GM19193 (cell line): ENCODE measurements around the gene VSIG8.

Experiments used
- POLR2A ChIP-seq: IDR thresholded peaks from 4 replicates; pipeline ENCODE4 v1.6.1; 2011; ENCODE audit not compliant: insufficient read depth, insufficient read length; ENCODE audit errors: extremely low read depth

The VSIG8 gene

DNA sequence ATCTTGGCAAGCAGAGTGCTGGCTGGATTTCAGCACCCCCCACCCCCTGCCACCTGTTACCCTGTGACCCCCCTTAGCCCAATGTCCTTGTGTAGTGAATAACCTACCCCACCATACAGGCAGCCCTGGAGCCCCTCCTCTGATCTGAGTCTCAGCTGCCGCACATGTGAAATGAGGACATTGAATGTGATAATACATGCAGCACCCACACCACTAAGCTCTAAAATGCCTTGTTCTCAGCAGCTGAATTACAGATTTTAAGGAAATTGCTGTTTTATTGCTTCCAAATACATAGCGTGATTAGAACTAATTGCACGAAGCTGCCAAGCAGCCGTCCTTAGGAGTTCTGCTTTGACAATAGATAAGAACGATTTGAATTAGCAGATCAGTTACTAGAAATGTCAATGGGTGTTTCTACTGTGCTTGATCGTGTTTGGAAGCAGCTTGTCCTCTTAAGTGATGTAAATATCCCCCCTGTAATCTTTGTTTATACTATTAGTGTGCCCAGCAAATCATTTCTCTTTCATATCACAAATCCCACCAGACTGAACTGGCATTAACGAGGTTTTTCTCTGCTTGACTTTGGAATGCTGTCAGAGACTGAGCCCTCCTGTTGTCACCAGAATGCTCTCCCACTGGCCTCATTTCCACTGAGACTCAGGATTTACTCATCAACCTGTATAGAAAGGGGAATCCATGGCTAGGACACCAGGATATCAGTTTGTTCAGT, 30.9 kb downstream of the VSIG8 start:
- TF ChIP-seq POLR2A: no peak

DNA sequence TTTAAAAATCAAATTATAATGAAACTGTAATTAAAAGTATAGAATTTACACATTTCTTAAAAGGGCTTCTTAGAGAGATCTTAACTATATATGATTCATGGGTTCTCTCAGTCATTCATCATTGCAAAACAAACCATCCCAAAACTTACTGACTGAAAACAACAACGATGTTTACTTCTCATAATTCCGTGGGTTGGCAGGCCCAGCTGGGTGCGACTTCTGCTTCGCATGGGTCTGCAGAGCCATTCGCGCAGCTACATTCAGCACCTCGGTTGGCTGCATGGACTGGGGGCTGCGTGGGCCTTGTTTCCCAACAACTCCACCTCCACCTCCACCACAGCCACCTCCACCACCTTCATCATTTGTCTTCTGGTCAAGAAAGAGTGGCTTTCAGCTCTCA, 31.7 kb downstream of the VSIG8 start:
- TF ChIP-seq POLR2A: no peak

DNA sequence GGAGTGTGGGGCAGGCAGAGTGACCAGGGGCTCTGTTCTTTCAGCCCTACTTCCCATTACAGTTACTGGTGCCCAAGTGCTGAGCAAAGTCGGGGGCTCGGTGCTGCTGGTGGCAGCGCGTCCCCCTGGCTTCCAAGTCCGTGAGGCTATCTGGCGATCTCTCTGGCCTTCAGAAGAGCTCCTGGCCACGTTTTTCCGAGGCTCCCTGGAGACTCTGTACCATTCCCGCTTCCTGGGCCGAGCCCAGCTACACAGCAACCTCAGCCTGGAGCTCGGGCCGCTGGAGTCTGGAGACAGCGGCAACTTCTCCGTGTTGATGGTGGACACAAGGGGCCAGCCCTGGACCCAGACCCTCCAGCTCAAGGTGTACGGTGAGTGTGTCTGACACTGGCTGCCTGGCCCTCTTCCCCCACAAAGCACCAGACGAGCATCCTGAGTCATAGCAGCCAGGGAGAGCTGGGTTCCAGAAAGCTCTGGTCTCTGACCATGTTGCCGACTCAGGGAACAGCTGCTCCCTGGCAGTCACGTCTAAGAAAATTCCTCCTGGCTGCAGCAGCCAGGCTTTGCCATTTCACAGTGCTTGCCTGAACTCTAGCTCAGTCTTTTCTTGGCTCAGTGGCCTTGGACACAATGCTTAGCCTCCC, 32.5 kb downstream of the VSIG8 start:
- no peak for TF ChIP-seq POLR2A

DNA sequence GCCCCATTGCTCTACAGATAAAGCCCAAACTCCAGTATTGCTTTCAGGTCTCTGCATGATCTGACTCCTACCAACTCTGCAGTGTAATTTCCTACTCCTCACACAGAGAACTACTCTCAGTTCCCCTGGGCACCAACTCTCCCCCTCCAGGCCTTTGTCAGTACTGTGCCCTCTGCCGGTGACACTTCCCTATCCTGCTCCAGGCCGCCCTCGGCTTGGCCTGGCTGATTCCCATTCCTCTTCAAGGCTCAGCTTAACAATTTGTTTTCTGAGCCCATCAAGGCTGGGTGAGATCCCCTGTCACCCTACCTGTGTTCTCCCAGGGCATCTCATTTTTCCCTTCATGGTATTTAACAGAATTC, 33.2 kb downstream of the VSIG8 start:
- TF ChIP-seq POLR2A: no peak

DNA sequence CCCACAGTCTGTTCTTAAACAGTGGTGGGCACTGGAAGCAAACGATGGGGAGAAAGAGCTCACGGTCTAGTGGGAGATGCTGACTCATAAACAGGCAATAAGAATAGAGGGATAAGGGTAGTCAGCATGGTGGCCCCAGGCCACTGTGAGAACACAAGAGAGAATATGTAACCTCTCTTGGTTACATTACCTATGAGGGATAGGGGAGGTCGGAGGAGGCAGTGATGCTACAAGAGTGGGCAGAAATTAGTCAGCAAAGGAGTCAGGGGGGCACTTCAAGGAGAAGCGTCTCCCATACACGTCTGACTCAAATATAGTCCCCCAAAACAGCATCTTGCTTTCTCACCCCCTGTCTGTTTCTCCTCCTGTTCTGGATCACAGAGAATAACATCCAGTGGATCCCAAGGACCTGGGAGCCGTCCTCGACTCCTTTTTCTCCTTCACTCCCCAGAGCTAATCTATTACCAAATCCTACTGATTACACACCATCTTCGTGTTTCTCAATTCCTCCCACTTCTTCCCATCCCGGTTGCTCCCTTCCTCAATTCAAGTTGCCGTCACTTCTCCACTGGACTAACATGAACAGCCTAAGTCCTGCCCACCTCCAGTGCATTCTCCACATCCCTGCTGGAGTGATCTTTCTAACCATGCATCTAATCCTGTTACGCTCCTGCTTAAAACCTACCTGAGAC, 33.7 kb downstream of the VSIG8 start:
- no peak for TF ChIP-seq POLR2A

DNA sequence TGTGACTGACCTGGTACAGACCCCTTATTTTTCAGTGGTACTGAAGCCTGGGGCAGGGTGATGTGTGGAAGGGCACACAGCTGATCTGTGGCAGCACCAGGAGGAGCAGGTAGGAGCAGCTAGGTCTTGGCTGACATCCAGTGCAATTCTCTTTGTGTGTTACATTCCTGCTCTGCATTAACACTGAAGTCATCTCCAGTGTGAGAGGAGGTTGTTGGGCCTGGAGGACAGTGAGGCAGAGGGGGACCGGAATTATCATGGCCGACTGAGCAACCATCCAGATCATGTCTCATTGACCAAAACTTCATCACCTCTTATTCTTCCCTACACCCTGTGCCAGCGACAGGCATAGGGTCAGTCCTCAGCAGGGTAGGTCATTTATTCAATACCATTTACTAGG, 34.3 kb downstream of the VSIG8 start:
- no peak for TF ChIP-seq POLR2A

DNA sequence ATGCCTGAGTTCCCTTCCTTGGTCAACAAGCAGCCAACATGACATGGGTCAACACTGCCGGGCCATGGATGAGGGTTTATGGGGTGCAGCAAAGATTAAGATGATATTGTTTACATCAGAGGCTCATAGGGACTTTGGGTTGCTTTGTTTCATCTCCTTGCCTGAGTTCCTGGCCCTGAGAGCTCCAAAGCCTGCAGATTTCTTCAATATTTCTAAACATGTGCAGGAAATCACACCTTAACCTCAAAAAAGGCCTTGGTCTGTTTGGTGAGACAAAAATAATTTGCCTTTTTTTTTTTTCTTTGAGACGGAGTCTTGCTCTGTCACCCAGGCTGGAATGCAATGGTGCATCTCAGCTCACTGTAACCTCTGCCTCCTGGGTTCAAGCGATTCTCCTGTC, 34.9 kb downstream of the VSIG8 start:
- no peak for TF ChIP-seq POLR2A

DNA sequence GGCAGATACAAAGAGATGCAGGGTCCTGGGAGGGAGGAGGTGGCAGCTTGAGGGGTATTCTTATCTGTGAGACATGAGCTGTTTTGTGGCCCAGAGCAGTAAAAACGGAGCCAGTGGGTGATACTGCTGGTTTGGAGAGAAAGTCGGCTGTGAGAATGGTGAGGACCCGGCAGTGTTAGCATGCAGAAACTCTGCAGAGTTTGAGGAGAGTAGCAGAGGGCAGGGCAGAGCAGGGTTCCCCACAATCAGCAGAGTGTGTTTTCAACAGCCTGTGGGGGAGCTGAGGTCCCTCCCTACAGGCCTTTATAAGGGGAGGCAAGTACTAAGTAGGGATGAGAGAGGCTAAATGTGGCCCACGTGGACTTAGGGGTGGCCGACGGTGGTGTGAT, 35.4 kb downstream of the VSIG8 start:
- TF ChIP-seq POLR2A: no peak

DNA sequence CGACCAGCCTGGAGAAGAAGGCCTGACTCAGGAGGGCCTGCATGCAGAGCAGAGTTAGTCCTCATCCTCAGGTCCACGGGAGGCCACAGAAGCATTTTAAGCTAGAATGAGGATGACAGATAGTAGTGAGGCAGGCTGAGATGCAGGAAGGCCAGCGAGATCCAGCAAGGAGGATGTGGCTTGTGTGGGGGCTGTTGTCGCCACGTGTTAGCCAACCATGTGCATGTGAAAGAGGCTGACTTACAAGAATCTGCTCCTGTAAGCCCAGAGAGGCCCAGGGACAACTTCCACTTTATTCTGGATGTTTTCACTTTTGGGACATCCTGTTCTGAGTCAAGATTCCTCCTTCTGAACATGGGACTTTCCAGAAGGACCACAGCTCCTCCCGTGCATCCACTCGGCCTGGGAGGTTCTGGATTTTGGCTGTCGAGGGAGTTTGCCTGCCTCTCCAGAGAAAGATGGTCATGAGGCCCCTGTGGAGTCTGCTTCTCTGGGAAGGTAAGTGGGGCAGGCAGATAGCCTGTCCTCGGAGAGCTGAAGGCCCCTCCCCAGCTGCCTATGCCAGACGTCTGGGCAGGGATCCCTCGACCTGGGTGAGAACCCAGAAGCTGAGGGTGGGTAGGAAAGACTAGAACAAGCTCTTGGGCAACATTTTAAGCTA, 35.9 kb downstream of the VSIG8 start, which contains the start of gene SLAMF8:
SLAMF8 (plus strand) TSS at position 433 of the 661 bp plus-strand sequence; CDS start at position 459, 26 bp downstream.
- TF ChIP-seq POLR2A: no peak

DNA sequence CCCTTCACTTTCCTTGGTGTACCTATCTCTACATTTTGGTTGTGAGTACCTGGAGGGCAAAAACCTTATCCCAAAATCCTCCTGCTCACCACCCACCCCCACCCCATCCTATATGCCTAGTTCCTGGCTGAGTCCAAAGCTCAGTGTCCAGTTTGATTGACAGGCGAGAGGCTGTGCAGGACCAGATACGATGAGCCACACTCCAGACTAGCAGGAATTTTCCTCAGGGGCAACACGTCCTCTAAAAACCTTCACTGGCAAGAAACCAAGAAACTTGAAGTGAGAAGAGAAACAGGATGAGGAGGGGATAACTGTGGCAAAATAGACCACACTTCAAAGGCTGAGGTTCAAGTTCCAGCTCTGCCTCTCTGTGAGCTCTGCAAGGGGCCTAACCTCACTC, 36.9 kb downstream of the VSIG8 start:
- no peak for TF ChIP-seq POLR2A

DNA sequence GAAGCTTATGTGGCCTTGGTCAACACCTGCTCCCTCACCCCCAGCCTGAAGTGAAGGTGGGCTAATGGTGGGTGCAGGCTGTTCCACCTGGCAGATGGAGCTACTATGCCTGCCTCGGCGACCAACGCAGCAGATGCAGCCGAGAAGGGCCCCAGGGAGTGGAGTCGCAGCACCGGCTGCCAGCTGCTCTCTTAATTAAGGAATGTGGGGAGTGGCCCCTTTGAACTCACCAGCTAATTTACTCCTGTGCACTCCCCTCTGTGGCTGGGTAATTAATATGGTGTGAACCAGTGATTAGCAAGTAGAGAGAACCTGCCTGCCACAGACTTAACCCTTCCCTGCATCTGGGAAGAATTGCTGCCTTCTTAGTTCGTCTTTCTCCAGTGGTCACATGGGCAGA, 39.1 kb downstream of the VSIG8 start:
- TF ChIP-seq POLR2A: no peak

DNA sequence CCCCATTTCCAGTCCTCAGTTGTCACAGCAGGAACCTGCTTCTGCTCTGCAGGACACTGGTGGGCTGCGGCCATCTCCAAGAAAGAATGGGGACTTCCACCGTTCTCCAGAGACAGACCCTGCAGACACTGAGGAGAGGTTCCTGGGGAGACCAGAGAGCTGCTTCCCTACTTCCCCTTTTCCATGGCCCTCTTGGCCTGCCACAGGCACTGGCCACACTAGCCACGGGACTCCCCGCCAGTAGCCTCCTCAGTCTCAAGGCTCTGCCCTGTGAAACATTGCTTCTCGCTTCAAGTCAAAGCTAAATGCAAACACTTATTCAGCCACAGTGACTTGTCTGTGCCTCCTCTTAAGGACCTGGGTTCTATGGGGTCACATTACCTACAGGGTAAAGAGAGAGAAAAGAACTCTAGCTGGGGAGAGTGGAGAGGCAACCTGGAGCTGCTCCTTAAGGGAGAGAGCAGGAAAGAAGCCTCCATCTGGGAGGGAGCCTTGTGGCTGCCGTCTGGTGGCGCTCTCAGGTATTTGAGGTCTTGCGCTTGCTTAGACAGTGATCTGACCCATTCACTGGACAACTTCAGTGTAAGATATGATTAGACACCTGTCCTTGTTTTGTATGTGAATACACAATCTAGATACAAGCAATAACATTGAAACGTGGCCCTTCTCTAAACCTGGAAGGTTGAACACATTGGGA, 41.1 kb downstream of the VSIG8 start:
- no peak for TF ChIP-seq POLR2A

DNA sequence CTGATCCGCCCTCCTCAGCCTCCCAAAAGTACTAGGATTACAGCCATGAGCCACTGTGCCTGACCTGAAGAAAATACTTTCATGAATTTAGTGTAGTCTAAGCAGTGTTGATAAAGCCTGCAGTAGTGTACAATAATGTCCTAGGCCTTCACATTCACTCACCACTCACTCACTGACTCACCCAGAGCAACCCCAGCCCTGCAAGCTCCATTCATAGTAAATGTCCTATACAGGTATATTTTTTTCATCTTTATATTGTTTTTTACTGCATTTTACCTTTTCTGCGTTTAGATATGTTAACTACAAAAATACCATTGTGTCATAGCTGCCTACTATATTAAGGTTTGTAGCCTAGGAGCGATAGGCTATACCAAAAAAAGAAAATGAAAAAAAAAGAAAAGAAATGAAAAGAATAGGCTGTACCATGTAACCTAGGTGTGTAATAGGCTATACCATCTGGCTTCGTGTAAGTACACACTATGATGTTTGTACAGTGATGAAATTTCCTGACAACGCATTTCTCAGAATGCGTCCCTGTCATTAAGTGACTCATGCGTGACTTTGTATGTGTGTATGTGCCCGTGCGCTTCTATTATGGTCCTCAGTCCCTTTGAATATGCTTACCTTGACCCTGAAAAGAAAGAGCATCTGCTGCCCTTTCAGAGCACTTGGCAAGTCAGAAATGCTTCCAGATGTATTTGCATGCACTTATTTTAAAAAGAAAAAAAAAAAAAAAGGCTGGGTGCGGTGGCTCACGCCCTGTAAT, 45.0 kb downstream of the VSIG8 start:
- no peak for TF ChIP-seq POLR2A

DNA sequence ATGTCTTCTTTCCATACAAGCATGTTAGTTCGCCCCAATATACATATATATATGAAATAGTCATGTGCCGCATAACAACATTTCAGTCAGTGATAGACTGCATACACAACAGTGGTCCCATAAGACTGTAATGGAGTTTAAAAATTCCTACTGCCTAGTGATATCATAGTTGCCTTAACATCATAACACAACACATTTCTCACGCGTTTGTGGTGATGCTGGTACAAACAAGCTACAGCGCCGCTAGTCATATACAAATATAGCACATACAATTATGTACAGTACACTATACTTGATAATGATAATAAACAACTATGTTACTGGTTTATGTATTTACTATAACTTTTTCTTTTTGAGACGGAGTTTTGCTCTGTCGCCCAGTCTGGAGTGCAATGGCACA, 46.5 kb downstream of the VSIG8 start:
- TF ChIP-seq POLR2A: no peak
